T47D (cell line): ENCODE data around the gene SZT2.
"Not testable (repeated sequence)": the region's sequence is repeated elsewhere in the genome, so short reads cannot be mapped to it uniquely, and the experiment has no call there.

Experiments
- DNase-seq, 2 experiments: peaks; one replicate each; pipeline versions ENCODE4 v3.0.0 to v3.0.0-alpha.2; 2011 to 2012; ENCODE audit warnings: low read depth in 1 of 2, low spot score in 1 of 2
- JUND ChIP-seq: IDR thresholded peaks from 2 replicates; pipeline ENCODE4 v1.6.1; 2012; ENCODE audit warnings: low read depth
- in situ Hi-C: cut with HindIII; loops from 2 replicates; pipeline ENCODE4 v1.10.0; 2016; ENCODE audit warnings: low sequenced_read_pairs, low pct_unique_long_range_greater_than_20kb

SZT2 gene

DNA sequence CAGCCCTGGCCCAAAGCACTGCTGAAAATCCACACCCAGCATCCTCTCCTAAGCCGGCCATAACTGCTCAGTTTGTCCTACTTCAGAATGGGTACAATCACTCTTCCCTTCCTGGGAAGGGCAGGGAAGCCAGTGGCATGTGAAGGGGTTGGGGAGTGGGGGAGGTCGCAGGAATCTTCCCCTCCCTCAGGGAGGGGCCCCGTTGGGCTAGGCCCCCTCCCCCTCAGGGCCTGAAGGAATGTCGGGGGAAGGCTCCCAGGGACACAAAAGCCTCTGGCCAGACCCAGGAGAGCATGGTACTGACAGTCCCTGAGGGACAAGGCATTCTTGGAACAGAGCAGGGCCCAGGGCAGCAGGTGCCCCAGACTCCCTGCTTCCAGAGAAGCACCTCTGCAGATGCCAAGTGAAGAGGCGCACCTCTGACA, 23.1 kb upstream of the SZT2 start:
- in situ Hi-C loops = no loop called here
- no peak for TF ChIP-seq JUND
- DNase-seq = peak in 1 of 2 experiments; percentile 32

DNA sequence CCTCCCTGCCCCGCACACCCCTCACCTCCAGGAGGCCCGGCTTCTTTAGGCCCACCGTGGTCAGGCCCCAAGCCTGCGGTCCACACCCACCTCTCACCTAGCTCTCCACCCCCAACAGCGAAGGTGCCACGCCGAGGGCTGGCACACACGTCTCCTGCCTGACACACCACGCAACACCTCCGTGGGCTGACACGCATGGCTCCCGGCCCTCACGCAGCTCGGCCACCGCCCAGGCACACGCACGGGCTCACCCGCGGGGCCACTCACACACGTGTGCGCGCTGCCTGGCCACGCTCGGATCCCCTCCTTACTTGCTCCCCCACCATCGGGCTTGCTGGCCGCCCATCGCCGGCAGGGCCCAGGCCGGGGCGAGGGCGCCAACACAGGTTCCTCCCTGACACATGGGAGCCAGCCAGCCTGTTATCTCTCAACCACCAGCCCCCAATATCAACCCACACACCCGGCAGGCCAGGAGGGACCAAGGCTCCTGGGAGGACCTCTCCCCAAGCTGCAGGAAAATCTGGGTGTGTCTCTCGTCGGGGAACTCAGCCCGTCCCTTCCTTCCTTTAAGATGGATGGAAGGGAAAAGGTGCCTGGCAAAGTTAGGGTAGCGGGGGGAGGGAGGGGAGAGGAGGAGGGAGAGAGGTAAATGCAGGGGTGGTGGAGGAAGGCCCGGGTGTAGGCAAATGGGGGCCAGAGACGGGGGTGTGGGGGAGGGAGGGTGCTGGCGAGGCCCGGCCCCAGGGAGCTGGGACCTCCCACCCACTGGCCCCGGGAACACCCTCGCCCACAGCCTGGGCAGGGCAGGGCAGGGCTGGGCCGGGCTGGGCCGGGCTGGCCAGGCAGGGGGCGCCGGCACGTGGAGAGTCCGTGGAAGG, 22.4 kb upstream of the SZT2 start:
- in situ Hi-C loops = no loop called here
- DNase-seq = peak; percentile 21 to 81
- no peak for TF ChIP-seq JUND

DNA sequence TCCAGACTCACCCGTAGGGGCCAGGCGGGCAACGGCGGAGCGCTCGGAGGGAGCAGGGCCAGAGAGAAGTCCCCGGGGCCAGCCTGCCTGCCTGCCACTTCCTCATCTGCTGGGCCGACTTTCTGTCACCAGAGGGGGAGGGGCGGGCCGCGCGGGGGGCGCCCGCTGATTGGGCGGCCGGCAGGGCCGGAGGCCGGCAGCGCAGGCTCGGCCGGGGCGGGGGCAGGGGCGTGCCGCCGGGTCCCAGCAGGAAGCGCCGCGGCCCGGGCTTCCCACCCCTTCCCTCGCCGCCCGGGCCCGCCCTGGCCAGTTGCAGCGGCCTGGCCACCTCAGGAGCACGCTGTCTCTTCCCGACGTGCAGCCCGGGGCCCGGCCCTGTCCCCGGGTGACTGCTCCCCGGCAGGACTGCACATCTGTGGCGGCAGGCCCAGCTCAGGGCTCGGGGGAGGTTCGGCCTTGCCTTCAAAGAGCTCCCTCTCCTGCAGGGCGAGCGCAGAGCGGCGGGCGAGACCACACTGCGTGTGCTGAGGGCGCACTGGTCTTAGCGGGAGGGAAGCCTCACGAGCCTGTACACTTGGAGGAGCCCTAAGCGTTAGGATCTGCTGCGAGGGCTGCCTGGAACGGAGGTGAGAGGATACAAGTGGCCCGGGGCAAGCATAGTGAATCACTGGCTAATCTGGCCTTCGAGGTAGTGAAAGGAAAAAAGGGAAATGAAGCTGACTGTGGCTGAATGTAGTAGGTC, 21.6 kb upstream of the SZT2 start, which contains the start of gene ELOVL1:
TSS of gene ELOVL1 (minus strand) at position 108 of the 742 bp plus-strand sequence. CDS start 2,402 bp downstream, outside the sequence.
- TF ChIP-seq JUND = no peak
- in situ Hi-C loops = no loop called here
- peak; percentile 65 to 91 for DNase-seq

DNA sequence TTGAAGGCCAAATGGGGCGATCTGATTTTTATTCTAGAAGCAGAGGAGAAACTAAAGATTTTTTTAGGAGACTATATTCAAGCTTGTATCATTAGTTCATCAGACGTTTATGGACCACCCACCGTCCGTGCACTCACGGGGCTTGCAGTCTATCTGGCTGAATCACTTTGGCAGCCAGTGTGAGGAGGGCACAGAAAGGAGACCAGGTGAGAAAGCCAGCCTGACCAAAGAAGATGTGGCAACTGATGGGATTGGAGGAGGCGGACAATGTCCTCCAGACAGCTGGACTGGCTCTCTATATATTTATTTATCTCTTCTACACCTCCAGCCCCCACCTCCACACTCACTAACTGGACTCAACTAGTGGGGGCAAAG, 21.1 kb upstream of the SZT2 start:
- in situ Hi-C loops = no loop called here
- TF ChIP-seq JUND = no peak
- DNase-seq = no peak

DNA sequence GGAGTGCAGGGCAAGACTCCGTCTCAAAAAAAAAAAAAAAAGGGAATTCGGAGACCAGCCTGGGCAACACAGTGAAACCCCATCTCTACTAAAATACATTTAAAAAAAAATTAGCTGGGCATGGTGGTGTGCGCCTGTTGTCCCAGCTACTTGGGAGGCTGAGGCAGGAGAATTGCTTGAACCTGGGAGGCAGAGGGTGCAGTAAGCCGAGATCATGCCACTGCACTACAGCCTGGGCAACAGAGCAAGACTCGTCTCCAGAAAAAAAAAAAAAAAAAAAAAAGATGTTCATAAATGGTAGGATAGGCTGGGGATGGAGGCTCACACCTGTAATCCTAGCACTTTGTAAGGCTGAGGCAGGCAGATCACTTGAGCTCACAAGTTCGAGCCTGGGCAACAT, 19.9 kb upstream of the SZT2 start:
- in situ Hi-C loops, DNase-seq: not testable (repeated sequence)

DNA sequence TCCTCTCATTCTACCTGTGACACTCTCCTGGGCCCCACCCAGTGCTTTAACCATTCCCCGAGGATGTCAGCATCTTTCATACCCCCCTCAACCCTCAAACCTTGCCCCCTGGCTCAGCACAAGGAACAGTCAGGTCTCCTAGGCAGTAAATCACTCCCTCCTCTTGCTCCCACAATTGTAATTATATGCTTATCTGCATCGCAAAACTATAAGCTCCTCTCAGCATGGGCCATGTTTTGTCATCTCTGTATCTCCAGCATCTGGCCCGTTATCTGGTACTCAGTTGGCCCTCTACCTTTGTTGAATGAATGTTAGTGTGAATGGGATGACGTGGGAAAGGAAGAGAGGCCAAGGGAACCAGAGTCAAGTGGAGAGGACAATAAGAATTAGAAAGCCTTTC, 19.1 kb upstream of the SZT2 start:
- no peak for DNase-seq
- in situ Hi-C loops = no loop called here
- TF ChIP-seq JUND = no peak

DNA sequence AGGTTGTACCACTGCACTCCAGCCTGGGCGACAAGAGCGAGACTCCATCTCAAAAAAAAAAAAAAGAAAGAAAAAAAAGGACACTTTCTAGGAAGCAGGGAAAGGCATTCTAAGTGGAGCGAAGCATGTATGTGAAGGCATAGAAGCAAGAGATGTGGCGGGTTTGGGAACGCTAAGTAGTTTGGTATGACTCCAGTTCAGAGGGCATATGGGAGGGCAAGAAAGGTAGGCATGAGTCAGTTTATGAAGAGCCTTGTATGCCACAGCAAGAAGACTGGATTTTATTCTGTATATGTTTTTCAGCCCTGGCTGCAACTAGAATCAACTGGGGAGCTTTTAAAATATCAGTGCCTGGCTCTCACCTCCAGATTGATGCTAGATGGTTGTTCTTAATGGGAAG, 17.5 kb upstream of the SZT2 start:
- no peak for TF ChIP-seq JUND
- in situ Hi-C loops = no loop called here
- DNase-seq = no peak

DNA sequence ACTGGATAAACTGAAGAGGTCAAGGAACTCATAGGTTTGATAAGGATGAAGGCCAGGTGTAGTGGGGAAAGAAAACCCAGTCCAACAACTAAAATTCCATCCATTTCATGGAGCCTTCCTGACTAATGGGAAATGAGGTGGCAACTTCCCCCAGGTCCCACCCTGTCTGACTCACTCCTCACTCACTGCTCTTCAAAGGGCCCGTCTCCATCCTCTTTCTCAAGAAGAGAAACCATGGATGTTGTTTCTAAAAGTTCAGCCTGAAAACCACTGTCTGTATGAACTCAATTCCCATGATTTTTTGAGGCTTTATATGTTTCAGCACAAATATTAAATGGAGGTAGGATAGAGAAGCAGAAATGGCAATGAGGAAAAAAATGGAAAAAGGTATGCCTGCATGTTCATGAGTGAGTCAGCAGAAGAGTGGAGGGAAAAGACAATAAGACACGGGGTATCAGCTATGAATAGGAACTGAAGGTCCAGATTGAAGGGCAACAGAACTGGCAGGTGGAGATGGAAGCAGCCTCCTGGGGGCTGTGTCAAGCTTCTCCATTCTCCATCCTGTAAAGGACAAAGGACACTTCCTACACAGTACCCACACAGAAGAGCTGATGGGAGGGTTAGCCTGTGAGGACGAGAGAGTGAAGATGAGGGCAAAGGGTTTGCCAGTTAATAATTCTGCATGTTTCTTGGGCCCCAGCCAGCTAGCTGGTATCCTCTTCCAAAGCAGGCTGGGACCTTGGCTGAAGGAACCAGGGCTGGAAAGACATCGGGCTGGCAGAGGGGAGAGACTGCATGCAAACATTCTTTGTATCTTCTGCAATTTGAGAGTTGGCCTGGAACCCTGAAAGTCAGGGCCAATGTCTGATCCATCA, 16.4 kb upstream of the SZT2 start:
- no peak for TF ChIP-seq JUND
- in situ Hi-C loops = no loop called here
- no peak for DNase-seq

GRCh38 chr1:43376723-43377235, 12.9 kb upstream of the SZT2 start:
- TF ChIP-seq JUND = no peak
- DNase-seq = no peak
- in situ Hi-C loops = no loop called here

DNA sequence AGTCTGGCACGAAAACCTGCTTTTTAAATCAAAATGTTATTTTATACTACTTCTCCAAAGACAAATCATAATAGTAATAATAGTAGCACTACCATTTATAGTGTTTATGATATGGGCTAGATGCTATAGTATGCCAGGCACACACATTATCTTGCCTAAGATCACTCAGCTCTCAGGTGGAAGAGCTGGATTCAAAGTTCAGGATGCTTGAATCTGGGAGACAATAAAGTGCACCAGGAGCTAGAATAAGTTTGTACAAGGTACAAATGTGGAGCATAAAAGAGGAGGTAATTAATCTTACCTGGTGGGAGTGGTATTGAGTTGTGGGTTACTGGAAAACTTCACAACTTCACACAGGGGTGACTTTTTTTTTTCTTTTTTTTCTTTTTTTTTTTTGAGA, 11.9 kb upstream of the SZT2 start:
- DNase-seq = no peak
- TF ChIP-seq JUND = no peak
- in situ Hi-C loops = no loop called here

GRCh38 chr1:43379476-43379875, 10.2 kb upstream of the SZT2 start:
- in situ Hi-C loops = no loop called here
- no peak for DNase-seq
- TF ChIP-seq JUND = no peak

DNA sequence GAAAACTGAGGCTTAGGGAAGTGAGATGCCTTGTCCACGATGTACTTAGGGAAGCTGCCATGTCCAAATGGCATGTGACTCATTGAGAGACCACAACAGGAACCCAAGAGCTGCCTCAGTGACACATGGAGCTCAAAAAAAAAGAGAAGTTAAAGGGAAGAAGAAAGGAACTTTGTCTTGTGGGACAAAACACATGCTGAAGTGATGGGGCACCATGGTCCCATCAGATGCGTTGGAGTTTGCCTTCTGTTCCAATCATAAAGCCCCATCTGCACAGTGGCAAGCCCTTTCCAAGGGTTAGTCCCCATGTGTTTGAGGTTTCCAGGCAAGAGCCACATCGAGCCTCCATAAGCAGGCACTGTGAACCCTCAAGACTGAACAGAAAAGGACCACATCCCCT, 8.1 kb upstream of the SZT2 start:
- no peak for TF ChIP-seq JUND
- in situ Hi-C loops = no loop called here
- no peak for DNase-seq
